ENCODE data around the gene SP2.

Gene SP2

DNA sequence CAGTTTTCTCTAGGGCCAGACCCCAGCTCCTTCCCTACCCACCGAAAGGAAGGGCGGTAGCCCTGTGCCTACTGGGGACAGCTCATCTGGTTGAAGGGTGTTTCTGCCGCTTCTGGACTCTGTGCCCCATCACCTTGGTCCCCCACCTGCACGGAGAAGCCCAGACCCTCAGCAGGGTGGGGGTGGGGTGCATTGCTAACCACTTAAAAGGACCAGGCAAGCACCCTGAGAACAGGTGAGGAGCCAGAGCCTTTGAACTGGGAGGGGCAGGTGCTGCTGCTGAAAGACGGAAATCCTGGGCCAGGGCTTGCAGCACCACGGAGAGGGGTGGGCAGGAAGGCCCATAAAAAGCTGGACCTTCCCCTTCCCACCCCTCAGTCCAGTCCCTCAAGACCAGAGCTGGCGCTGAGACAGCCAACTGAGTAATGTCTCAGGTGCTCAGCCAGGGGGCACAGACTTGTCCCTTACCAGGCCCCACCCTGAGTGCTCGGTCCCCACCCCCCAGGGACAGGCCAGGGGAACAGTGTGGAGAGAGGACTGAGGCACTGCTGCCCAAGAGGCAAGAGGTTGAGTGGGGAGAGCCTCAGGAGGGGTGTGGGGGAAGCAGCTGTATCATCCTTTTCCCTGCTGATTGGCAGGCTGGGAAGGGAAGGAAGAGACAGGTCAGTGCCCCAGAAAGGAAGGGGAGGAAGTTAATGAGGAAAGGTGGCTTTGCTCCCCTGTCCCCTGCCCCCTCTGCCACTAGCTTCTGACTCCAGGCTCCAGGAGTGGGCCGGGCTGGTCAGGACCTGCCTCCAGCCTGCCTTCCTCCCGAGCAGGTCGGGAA, 10.9 kb upstream of the SP2 start:
- in situ Hi-C loops (cut with HindIII; ENCODE audit: low sequenced_read_pairs): no loop called here

DNA sequence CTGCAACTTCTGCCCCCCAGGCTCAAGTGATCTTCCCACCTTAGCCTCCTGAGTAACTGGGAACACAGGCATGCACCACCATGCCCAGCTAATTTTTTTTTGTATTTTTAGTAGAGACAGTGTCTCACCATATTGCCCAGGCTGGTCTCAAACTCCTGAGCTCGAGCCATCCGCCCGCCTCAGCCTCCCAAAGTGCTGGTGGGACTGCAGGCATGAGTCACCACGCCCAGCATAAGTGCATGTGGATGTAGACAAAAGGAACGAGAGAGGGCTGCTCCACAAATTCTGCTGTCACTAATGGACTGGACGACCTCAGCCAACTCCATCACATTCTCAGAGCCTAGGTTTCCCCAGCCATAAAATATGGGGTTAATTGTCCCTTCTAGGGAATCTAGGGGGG, 7.7 kb upstream of the SP2 start:
- in situ Hi-C loops (cut with HindIII; ENCODE audit: low sequenced_read_pairs): no loop called here

DNA sequence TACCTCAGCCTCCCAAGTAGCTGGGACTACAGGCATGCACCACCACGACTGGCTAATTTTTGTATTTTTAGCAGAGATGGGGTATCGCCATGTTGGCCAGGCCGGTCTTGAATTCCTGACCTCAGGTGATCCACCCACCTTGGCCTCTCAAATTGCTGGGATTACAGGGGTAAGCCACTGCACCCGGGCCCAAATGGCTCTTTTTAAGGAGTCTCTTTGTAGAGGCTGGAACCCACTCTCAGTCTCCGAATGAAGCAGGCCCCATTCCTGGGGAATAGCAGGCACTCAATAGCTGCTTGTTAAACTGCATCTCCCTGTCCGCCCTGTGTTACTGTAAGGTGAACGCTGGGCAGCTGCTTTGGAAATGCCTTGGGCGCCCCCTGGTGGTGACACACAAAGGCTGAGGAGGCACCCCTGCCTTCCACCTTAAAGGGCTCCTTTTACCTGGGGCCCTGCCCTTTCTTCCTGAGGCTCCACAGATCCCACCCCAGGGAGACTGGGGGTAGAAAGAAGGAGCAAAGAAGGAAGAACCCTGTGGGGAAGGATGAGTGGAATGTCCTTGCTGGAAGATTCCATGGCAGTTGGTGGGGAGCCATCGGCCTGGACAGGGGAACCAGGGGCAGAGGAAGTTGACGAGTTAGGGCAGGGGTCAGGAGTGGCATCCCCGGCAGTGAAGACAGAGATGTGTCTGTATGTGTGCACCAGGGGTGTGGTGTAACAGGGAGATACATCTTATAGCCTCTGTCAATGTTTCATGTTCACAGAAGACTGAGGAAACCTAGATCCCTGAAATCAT, 6.1 kb upstream of the SP2 start:
- in situ Hi-C loops (cut with HindIII; ENCODE audit: low sequenced_read_pairs): no loop called here

DNA sequence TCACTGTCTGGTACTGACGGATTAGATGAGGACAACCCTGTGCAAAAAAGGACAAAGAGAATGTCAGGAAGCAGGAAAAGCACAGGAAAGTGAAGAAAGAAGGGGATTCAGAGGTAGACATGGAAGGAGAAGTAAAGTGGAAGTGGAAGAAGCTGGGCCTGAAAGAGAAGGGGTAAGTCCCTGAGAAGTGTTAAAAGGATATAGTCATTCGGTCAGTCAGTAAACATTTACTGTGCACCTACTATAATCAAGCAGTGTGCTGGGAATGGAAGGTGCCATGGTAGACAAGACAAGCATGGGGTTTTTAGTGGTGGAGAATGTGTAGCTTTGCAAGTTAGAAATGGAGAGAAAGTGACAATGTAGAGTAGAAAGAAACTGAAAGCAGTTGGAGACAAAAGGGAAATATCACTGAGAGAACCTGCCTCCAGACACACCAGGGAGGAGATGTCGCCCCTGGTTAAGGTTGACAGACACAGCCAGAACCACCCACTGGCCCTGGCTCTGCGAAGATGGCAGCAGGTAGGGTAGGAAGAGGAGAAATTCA, 4.4 kb upstream of the SP2 start:
- in situ Hi-C loops (cut with HindIII; ENCODE audit: low sequenced_read_pairs): no loop called here

GRCh38 chr17:47894498-47895346, 1.3 kb upstream of the SP2 start:
- in situ Hi-C loops (cut with HindIII; ENCODE audit: low sequenced_read_pairs): no loop called here

DNA sequence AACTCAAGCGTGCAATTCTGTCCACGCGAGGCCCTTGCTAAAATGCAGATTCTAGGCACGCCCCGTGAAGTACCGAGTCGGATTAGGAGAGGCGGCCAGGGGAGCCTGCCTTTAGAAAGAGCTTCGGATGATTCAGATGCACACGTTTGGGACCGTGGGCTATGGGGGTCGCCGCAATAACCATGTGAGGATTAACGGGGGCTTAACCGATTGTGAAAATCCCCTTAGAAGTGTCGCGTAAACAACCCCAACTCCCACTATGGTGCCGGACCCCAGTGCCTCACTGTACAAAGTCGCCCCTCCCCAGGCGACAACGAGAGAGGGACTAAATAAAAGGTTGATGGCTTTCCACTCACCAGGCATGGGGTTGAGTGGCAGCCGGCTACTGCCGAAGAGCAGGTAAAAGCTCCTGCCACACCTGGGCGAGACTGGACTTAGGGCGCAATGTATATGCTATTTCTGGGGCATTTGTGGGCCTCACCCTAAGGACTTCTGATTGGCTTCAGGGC, 635 bp upstream of the SP2 start:
- in situ Hi-C loops (cut with HindIII; ENCODE audit: low sequenced_read_pairs): no loop called here

DNA sequence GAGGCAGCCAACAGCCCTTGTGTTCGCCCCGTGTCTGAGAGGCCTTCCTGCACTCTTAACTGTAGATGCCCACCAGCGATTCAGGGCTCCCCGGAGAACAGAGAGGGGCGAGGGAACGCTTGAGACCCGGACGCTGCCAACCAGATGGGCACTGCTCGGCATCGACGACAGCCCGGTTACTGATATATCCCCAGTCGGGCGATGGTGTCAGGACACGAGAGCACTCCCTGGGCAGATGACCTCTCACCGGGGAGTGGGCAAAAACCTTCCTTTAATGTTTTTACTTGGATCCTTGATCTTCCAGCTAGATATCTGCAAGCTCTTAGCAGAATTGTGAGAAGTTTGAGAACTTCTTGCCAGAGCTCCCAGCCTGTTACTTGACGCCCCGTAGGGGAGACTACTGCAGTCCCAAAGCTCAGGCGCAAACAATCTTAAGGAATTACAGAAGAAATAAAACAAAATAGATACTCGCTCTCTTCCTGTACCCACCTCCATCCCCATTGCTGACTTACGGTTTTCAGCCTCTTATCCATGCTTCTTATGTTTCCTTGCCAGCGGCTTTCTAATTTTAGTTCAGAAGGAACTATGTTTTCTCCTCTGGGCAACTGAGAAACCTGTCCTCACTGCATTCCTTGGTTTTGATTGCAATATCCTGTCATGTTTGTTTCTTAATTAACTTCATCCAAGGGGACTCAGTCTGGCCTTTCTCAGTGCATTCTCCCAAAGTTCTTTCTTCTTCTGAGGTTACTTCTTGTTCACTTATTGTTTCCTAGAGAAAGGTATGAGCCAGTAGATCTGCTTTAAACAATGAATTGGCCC, 845 bp downstream of the SP2 start:
- in situ Hi-C loops (cut with HindIII; ENCODE audit: low sequenced_read_pairs): no loop called here

GRCh38 chr17:47897561-47897960, 1.5 kb downstream of the SP2 start:
- in situ Hi-C loops (cut with HindIII; ENCODE audit: low sequenced_read_pairs): no loop called here

GRCh38 chr17:47898241-47898640, 2.2 kb downstream of the SP2 start:
- in situ Hi-C loops (cut with HindIII; ENCODE audit: low sequenced_read_pairs): no loop called here

DNA sequence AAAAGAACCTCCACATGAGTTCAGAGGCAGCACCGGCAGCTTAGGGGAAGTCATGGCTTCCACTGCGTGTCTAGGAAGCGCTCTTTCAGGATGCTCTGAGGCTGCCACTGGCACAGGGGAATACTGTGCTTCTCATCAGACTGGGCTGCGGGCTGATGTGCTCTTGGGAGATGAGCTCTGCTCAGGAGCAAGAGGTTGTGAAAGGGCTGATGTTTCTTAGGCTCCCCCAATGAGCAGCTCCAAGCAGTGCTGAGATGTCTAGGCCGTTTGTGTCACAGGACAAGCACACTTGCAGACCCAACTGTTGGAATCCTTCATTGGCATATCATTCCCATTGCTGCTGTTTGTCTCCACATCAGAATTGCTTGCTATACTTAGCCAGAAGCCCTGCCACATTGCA, 3.6 kb downstream of the SP2 start:
- in situ Hi-C loops (cut with HindIII; ENCODE audit: low sequenced_read_pairs): no loop called here

GRCh38 chr17:47901423-47901822, 5.4 kb downstream of the SP2 start:
- in situ Hi-C loops (cut with HindIII; ENCODE audit: low sequenced_read_pairs): no loop called here

DNA sequence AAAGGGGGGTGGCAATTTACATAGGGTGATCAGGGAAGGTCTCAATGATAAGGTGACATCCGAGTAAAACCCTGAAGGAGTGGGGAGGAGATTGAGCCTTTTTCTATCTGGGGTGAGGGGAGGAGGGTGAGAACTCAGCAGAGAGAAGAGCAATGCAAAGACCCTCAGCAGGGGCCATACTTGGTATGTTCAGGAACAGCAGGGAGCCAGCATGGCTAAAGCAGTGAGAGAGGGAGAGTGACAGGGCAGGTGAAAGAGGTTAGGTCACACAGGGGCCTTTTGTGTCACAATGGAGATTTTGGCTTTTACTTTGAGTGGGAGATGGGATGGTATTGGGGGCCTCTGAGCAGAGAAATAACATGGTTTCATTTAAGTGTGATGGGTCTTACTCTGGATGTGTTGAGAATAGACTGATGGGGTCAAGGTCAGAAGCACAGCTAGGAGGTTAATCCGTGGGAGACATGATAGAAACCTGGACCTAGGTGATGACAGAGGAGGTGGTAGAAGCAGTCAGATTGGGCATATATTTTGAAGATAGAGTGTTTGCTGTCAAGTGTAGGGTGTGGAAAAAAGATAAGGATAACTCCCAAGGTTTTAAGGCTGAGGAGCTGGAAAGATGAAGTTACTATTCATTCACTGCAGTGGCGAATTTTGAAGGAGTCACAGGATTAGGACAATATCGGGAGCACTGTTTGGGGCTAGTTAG, 6.2 kb downstream of the SP2 start:
- in situ Hi-C loops (cut with HindIII; ENCODE audit: low sequenced_read_pairs): no loop called here

DNA sequence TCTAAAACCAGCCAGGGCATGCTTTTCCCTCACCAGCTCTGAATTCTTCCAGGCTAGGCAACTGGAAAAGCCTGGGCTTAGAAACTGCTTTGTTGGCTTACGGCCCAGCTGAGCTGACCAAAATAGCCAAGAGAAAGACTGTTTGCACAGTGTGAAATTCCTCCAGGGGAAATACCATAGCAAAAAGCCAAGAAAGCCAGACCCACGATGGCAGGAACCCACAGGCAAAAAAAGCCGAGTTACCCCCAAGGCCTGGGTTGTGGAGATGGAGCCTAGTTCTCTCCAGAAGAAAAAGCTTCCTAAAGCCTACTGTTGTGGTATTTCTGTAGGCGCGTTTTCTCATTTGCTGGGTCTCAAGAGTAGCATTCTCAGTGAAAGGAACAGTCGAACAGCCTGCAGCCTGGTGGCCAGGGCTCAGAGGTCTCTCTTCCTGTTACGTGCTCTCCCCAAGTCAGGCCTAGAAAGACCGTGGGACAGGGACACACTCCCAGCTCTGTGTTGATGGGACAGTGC, 9.2 kb downstream of the SP2 start:
- in situ Hi-C loops (cut with HindIII; ENCODE audit: low sequenced_read_pairs): no loop called here

- in situ Hi-C loops (cut with HindIII; ENCODE audit: low sequenced_read_pairs): no loop called here
Observed at GRCh38 chr17:47906443-47906842, 10.4 kb downstream of the SP2 start.

DNA sequence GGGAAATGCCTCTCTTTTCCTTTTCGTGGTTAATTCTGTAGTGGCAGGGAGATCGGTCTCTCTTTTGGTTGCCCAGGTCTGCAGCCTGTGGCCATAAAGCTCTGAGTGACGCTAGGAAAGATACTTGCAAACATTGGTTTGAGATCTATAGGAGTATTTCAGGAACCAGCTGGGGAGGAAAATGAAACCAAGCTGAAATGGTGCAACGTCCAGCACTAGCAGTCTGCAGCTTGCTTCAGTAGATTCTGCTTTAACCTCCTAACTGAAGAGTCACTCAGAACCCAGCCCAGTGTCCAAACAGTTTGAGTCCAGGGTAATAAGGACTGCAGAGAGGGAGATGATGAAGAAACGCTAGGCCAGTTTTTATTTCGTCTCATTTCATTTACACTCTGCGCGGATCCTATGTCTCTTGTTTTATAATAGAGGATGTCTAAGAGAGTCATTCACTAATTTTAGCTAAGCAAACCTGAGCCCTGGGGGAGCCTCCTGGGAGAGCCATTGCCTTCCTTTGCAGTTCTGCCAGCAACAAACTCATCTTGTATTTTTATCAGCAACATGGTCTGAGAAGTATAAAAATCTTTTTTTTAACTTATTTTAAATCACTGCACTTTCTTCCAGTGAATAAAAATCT, 12.0 kb downstream of the SP2 start:
- in situ Hi-C loops (cut with HindIII; ENCODE audit: low sequenced_read_pairs): no loop called here

DNA sequence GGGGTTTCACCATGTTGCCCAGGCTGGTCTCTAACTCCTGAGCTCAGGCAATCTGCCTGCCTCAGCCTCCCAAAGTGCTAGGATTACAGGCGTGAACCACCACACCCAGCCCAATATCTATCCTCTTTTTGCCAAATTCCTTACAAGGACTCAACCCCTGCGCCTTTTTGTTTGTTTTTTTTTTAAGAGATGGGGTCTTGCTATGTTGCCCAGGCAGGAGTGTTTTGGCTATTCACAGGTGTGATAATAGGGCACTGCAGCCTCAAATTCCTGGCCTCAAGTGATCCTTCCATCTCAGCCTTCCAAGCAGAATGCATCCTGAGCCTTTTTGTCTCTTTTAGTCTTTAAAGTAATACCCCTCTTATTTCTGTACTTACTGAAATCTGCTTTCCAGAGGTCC, 17.0 kb downstream of the SP2 start:
- in situ Hi-C loops (cut with HindIII; ENCODE audit: low sequenced_read_pairs): no loop called here

DNA sequence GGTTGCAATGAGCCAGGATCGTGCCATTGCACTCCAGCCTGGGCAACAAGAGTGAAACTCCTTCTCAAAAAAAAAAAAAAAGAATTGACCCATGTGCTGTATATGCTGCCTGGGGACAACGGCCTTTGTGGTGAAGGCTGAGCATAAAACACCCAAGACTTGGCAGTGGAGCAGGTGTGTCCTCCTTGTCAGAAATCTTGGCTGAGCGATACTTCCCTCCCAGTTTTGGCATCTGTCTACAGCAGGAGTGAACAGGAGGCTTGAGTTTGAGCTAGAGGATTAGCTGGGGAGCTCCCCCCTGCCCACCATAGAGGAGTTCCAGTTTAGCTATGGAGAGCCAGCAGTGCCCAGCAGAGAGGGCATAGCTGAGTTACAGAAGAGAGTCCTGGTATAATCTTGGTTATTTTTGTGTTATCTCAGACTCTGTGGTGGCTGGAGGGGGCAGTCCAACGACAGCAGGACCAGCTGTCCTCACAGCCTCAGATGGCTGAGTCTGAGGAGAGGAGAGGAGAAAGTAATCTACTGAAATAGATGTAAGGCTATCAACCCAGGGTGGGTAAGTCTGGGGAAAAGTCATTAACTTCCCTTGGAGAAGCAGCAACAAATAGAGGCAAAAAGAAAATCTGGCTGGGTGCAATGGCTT, 18.4 kb downstream of the SP2 start:
- in situ Hi-C loops (cut with HindIII; ENCODE audit: low sequenced_read_pairs): no loop called here

GRCh38 chr17:47915776-47916398, 19.9 kb downstream of the SP2 start:
- in situ Hi-C loops (cut with HindIII; ENCODE audit: low sequenced_read_pairs): no loop called here
